Type B pancreatic cell (in vitro differentiated cells): ENCODE measurements around the gene HK1. TPM values are rescaled to one million over a fixed set of nuclear protein-coding genes. Genes with fewer than 3 reads are reported as not detected.

Experiments used
- DNase-seq: peaks from one replicate; pipeline ENCODE4 v3.0.0; 2021; ENCODE audit warnings: mixed read lengths; ENCODE audit not compliant: unreplicated experiment; ENCODE audit errors: extremely low spot score
- H3K27ac Mint-ChIP-seq: 2 replicates; pipeline ENCODE4 v1.8.0; 2021; ENCODE audit warnings: mild to moderate bottlenecking, mixed read lengths
- H3K27me3 Mint-ChIP-seq: 2 replicates; pipeline ENCODE4 v1.8.0; 2021; ENCODE audit warnings: mixed read lengths
- H3K36me3 Mint-ChIP-seq: 2 replicates; pipeline ENCODE4 v1.8.0; 2021; ENCODE audit warnings: mixed read lengths
- H3K4me1 Mint-ChIP-seq: one replicate; pipeline ENCODE4 v1.8.0; 2021; ENCODE audit warnings: mixed read lengths; ENCODE audit not compliant: unreplicated experiment
- H3K4me3 Mint-ChIP-seq: 2 replicates; pipeline ENCODE4 v1.8.0; 2021; ENCODE audit warnings: mild to moderate bottlenecking, mixed read lengths
- H3K9me3 Mint-ChIP-seq: 2 replicates; pipeline ENCODE4 v1.8.0; 2021; ENCODE audit warnings: mixed read lengths
- CTCF ChIP-seq: fragments of 200-600 bp; sonication (generic); conservative IDR thresholded peaks from 2 replicates; pipeline ENCODE4 v1.5.0; 2021; ENCODE audit warnings: antibody characterized with exemption, mild to moderate bottlenecking
- long read RNA-seq: library from polyadenylated mRNA; unstranded; transcript quantifications from one replicate; pipeline ENCODE4 v2.0.0, GENCODE V29; 2020
- total RNA-seq: library from RNA; stranded (reverse); gene quantifications from 2 replicates; pipeline ENCODE4 v1.2.1, GENCODE V29; 2021; ENCODE audit warnings: low replicate concordance

HK1 gene
- total RNA-seq, result 60.8 and 87.9 TPM in 2 replicates
- long read RNA-seq, transcript HK1-202 (18 exons, 3,605 nt), result major isoform, 107 of 154 reads
- long read RNA-seq, partial matches to known transcripts, result 26 of 154 reads
- long read RNA-seq, other reads (novel, unspliced or antisense), result 21 of 154 reads

GRCh38 chr10:69278446-69278963 lies at the start of gene HK1:
Gene HK1 (plus strand): TSS chr10:69278496.
- no peaks in the 10 kb centered on the region for H3K36me3 Mint-ChIP-seq
- DNase-seq, result no peak
- H3K4me1 Mint-ChIP-seq, result peaks cover 9% of the 10 kb centered on the region
- no peaks in the 10 kb centered on the region for H3K9me3 Mint-ChIP-seq
- peak within 1 kb of the TSS; percentile 12 for H3K27ac Mint-ChIP-seq
- TF ChIP-seq CTCF, result no peak
- peaks cover 6% of the 10 kb centered on the region for H3K27me3 Mint-ChIP-seq
- no peak within 1 kb of the TSS for H3K4me3 Mint-ChIP-seq

GRCh38 chr10:69229616-69229916 lies 48.7 kb upstream of the HK1 start:
- Mint-ChIP-seq H3K4me3 (no peak overlapping the region), H3K9me3 (no peaks in the 10 kb centered on the region), H3K36me3 (no peaks in the 10 kb centered on the region), H3K4me1 (peaks cover 21% of the 10 kb centered on the region), H3K27me3 (peaks cover 9% of the 10 kb centered on the region), H3K27ac (no peak overlapping the region)
- TF ChIP-seq CTCF, result no peak
- DNase-seq, result no peak

- Mint-ChIP-seq H3K4me3 (no peak overlapping the region), H3K27ac (no peak overlapping the region), H3K36me3 (no peaks in the 10 kb centered on the region), H3K4me1 (peaks cover 17% of the 10 kb centered on the region), H3K9me3 (no peaks in the 10 kb centered on the region), H3K27me3 (peaks cover 9% of the 10 kb centered on the region)
- DNase-seq, result no peak
- TF ChIP-seq CTCF, result no peak
These were observed 48.2 kb upstream of the HK1 start for GRCh38 chr10:69230128-69230527.

- Mint-ChIP-seq H3K4me1 (peaks cover 10% of the 10 kb centered on the region), H3K27ac (peak overlapping the region; percentile 76), H3K9me3 (no peaks in the 10 kb centered on the region), H3K36me3 (no peaks in the 10 kb centered on the region), H3K4me3 (peak overlapping the region; percentile 15), H3K27me3 (peaks cover 9% of the 10 kb centered on the region)
- TF ChIP-seq CTCF, result no peak
- no peak for DNase-seq
These were observed 46.0 kb upstream of the HK1 start for GRCh38 chr10:69232252-69232651.

- TF ChIP-seq CTCF, result no peak
- DNase-seq, result no peak
- Mint-ChIP-seq H3K4me3 (peak overlapping the region; percentile 6), H3K4me1 (peaks cover 10% of the 10 kb centered on the region), H3K9me3 (no peaks in the 10 kb centered on the region), H3K27me3 (peaks cover 11% of the 10 kb centered on the region), H3K36me3 (no peaks in the 10 kb centered on the region), H3K27ac (peak overlapping the region; percentile 76)
These were observed 45.4 kb upstream of the HK1 start for GRCh38 chr10:69232736-69233480.
